ENCODE results near the gene ARL3.

The ARL3 gene

GRCh38 chr10:102665904-102666509, 48.2 kb downstream of the ARL3 start:
- TF ChIP-seq CTCF (IDR thresholded peaks at IDR 0.05; ENCODE audit: borderline replicate concordance, insufficient read depth, low read depth, low read length): no peak
- H3K4me3 ChIP-seq (ENCODE audit: low read depth, low read length): no peak overlapping the region

- H3K4me3 ChIP-seq (ENCODE audit: low read depth, low read length): no peak overlapping the region
- no peak for TF ChIP-seq CTCF (IDR thresholded peaks at IDR 0.05; ENCODE audit: borderline replicate concordance, insufficient read depth, low read depth, low read length)
Measured at GRCh38 chr10:102661658-102662028, 52.6 kb downstream of the ARL3 start.

GRCh38 chr10:102660888-102661657, 53.1 kb downstream of the ARL3 start:
- no peak overlapping the region for H3K4me3 ChIP-seq (ENCODE audit: low read depth, low read length)
- TF ChIP-seq CTCF (IDR thresholded peaks at IDR 0.05; ENCODE audit: borderline replicate concordance, insufficient read depth, low read depth, low read length): no peak

DNA sequence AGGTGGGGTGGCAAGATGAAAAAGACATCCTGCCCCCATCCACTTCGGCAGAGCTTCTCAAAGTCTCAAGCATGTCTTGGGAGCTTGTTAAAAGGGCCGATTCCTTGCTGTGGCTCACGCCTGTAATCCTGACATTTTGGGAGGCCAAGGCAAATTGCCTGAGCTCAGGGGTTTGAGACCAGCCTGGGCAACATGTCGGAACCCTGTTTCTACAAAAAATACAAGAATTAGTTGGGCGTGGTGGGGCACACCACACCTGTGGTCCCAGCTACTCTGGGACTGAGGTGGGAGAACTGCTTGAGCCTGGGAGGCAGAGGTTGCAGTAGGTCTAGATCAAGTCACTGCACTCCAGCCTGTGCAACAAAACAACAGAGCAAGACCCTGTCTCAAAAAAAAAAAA, 55.4 kb downstream of the ARL3 start:
- no peak for TF ChIP-seq CTCF (IDR thresholded peaks at IDR 0.05; ENCODE audit: borderline replicate concordance, insufficient read depth, low read depth, low read length)
- H3K4me3 ChIP-seq (ENCODE audit: low read depth, low read length): no peak overlapping the region

DNA sequence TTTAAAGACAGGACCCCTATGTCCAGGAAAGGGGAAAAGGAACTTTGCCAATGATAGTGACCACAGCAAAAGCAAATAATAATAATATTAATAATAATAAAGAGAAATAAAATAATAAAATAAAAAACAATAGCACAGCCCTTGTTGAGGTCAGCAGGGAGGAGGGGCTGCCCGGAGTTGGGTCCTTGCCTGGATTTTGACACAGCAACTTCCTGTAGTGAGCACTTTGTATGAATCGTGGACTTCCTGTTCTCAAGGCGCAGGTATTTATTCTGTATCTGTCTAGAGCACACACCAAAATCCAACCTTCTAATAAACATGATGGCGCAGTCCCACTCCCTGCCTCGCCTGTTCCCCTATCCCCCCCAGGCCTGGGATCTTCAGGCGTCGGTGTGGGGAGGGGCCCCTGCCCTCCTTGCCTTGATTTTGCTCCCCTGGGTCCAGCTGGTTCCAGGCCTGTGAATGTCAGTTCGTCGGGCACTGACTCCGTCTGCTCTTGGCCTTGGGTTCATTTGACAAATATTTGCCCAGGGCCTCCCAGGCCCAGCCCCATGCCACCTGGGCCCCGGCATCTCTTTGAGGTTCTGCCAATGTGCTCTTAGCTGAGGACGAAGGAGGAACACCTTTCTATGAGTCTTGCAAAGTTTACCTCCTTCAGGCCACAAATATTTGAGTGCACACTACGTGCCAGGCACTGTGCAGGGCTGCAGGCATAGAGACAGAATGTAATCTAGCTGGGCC, 56.0 kb downstream of the ARL3 start:
- no peak for TF ChIP-seq CTCF (IDR thresholded peaks at IDR 0.05; ENCODE audit: borderline replicate concordance, insufficient read depth, low read depth, low read length)
- no peak overlapping the region for H3K4me3 ChIP-seq (ENCODE audit: low read depth, low read length)

DNA sequence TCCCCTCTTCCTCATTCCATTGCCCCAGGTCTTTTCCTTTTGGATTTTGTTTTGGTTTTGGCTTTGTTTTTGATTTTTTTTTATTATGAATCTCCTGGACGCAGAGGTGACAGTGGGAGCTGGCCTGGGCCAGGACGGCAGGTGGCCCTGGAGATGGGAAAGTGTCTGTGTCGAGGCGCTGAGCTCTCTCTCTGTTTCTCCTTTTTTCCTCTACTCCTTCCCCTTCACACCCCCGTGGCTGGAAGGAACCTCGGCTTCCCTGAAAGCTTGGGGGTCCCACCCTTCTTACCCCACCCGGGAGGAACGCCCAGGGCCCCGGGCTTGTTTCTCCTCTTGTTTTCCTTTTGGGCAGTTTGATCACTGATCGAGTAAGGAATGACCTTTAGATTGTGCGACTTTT, 56.7 kb downstream of the ARL3 start:
- H3K4me3 ChIP-seq (ENCODE audit: low read depth, low read length): no peak overlapping the region
- no peak for TF ChIP-seq CTCF (IDR thresholded peaks at IDR 0.05; ENCODE audit: borderline replicate concordance, insufficient read depth, low read depth, low read length)
